ENCODE data around the gene OR5A2. TPM values are rescaled to one million over a fixed set of nuclear protein-coding genes. Genes with fewer than 3 reads are reported as not detected.
"Not testable (repeated sequence)": the region's sequence is repeated elsewhere in the genome, so short reads cannot be mapped to it uniquely, and the experiment has no call there.

The OR5A2 gene
- total and polyA plus RNA-seq, 4 donors, result 0.05 TPM; not detected in 3

DNA sequence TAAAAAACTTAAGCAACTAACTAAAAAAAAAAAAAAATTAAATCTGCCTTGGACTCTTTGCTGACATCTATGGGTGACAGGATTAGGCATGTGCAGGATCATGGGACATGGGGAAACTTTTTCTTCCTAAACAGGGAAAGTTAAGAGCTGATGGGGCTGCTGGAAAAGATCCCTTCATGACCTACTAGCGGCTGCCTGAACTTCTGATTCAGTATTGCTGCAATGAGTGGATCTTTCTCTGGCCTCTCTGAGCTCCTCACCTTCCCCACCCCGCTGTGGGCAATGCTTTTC, 25.0 kb downstream of the OR5A2 start:
- Histone ChIP-seq H3K27me3 (ENCODE audit: control insufficient read depth, insufficient read depth, low read length) (no peaks in the 10 kb centered on the region), H3K9me3 (ENCODE audit: control insufficient read depth, insufficient read depth, low read length) (no peaks in the 10 kb centered on the region), H3K4me1 (ENCODE audit: control insufficient read depth, insufficient read depth, low read length) (no peaks in the 10 kb centered on the region), H3K36me3 (ENCODE audit: control insufficient read depth, insufficient read depth, low read length) (no peaks in the 10 kb centered on the region), H3K27ac (ENCODE audit: low read depth, low read length) (no peak overlapping the region), H3K4me3 (ENCODE audit: low read depth, low read length) (no peak overlapping the region)
- WGBS (ENCODE audit: insufficient coverage), result no CpG with 5 or more reads among the region's 2 CpGs
- DNase-seq (ENCODE audit: low read depth in 4 of 6, low spot score in 6 of 6), result no peak

GRCh38 chr11:59400461-59401261, 25.6 kb downstream of the OR5A2 start:
- H3K4me1 ChIP-seq (ENCODE audit: control insufficient read depth, insufficient read depth, low read length), result no peaks in the 10 kb centered on the region
- 66% methylated on average over 3 of the region's 3 CpGs for WGBS (ENCODE audit: insufficient coverage)
- no peaks in the 10 kb centered on the region for H3K36me3 ChIP-seq (ENCODE audit: control insufficient read depth, insufficient read depth, low read length)
- DNase-seq (ENCODE audit: low read depth in 4 of 6, low spot score in 6 of 6), result no peak
- no peak overlapping the region for H3K27ac ChIP-seq (ENCODE audit: low read depth, low read length)
- no peak overlapping the region for H3K4me3 ChIP-seq (ENCODE audit: low read depth, low read length)
- H3K9me3 ChIP-seq (ENCODE audit: control insufficient read depth, insufficient read depth, low read length), result no peaks in the 10 kb centered on the region
- no peaks in the 10 kb centered on the region for H3K27me3 ChIP-seq (ENCODE audit: control insufficient read depth, insufficient read depth, low read length)

DNA sequence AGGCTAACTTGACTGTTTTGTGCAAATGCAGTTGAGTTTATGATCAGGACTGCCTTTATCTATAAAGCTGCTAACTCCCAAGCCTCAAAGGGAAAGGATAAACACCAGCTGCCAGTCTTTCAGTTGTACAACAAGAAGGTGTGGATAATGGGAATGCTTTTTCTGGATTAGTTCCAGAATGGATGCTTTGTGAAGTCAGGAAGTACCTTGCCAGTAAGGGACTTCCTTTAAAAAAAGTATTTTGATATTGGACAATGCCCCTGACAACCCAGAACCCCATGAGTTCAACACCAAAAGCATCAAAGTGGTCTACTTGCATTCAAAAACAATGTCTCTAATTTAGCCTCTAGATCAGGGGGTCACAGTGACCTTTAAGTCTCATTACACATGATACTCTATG, 32.0 kb downstream of the OR5A2 start:
- no peaks in the 10 kb centered on the region for H3K36me3 ChIP-seq (ENCODE audit: control insufficient read depth, insufficient read depth, low read length)
- H3K27ac ChIP-seq (ENCODE audit: low read depth, low read length), result no peak overlapping the region
- DNase-seq (ENCODE audit: low read depth in 4 of 6, low spot score in 6 of 6), result no peak
- no peaks in the 10 kb centered on the region for H3K4me1 ChIP-seq (ENCODE audit: control insufficient read depth, insufficient read depth, low read length)
- H3K4me3 ChIP-seq (ENCODE audit: low read depth, low read length), result no peak overlapping the region
- H3K27me3 ChIP-seq (ENCODE audit: control insufficient read depth, insufficient read depth, low read length), result no peaks in the 10 kb centered on the region
- H3K9me3 ChIP-seq (ENCODE audit: control insufficient read depth, insufficient read depth, low read length), result no peaks in the 10 kb centered on the region

GRCh38 chr11:59380263-59381059, 45.8 kb downstream of the OR5A2 start:
- Histone ChIP-seq H3K9me3 (ENCODE audit: control insufficient read depth, insufficient read depth, low read length) (no peaks in the 10 kb centered on the region), H3K27me3 (ENCODE audit: control insufficient read depth, insufficient read depth, low read length) (no peaks in the 10 kb centered on the region), H3K4me3 (ENCODE audit: low read depth, low read length) (no peak overlapping the region), H3K36me3 (ENCODE audit: control insufficient read depth, insufficient read depth, low read length) (no peaks in the 10 kb centered on the region), H3K27ac (ENCODE audit: low read depth, low read length) (no peak overlapping the region), H3K4me1 (ENCODE audit: control insufficient read depth, insufficient read depth, low read length) (no peaks in the 10 kb centered on the region)
- DNase-seq (ENCODE audit: low read depth in 4 of 6, low spot score in 6 of 6), result no peak
- WGBS (ENCODE audit: insufficient coverage), result no CpG with 5 or more reads among the region's 2 CpGs

DNA sequence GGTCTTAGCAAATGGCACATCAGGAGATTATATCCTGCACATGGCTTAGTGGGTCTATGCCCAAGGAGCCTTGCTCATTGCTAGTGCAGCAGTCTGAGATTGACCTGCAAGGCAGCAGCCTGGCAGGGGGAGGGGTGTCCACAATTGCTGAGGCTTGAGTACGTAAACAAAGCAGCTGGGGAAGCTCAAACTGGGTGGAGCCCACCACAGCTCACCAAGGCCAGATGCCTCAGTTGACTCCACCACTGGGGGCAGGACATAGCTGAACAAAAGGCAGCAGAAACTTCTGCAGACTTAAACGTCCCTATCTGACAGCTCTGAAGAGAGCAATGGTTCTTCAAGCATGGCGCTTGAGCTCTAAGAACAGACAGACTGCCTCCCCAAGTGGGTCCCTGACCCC, 53.9 kb downstream of the OR5A2 start:
- H3K27me3 ChIP-seq (ENCODE audit: control insufficient read depth, insufficient read depth, low read length); H3K27ac ChIP-seq (ENCODE audit: low read depth, low read length); H3K36me3 ChIP-seq (ENCODE audit: control insufficient read depth, insufficient read depth, low read length); H3K9me3 ChIP-seq (ENCODE audit: control insufficient read depth, insufficient read depth, low read length); DNase-seq (ENCODE audit: low read depth in 4 of 6, low spot score in 6 of 6); H3K4me3 ChIP-seq (ENCODE audit: low read depth, low read length); H3K4me1 ChIP-seq (ENCODE audit: control insufficient read depth, insufficient read depth, low read length): not testable (repeated sequence)
- 63% methylated on average over 3 of the region's 3 CpGs for whole genome bisulfite sequencing (ENCODE audit: insufficient coverage)

DNA sequence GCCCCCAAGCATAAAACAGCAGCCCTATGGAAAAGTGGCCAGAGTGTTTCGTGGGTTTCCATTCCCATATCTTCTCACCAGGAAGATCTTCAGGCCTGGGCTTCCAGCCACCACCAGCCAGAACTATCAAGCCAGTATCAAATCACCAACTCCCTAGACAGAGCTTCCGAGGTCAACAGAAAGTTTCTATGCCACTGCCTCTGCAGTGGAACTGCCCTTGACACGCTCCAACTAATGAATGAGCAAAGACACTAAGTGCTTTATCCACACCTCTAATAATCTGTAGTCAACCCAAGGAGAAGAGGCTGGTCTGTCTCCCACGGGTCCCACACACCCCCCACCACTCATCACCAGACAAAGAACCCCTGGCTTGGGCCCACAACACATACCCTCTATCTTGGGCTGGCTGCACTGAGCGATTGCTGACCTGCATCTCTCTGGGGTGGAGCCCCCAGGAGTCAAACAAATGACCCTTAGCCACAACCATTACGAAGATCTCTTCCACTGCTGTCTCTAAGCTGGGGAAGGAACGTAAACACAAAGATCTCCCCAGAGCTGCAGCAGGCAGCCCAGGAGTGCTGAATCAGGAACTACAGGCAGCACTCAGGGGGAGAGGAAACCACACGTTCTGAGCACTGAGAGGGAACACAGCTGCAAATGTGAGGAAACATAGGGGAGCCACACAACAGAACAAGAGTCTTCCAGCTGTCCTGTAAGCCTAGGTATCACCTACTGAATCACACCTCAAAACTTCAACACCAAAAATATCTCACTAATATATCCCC, 57.8 kb downstream of the OR5A2 start:
- Histone ChIP-seq H3K36me3 (ENCODE audit: control insufficient read depth, insufficient read depth, low read length) (no peaks in the 10 kb centered on the region), H3K27me3 (ENCODE audit: control insufficient read depth, insufficient read depth, low read length) (no peaks in the 10 kb centered on the region), H3K27ac (ENCODE audit: low read depth, low read length) (no peak overlapping the region), H3K4me1 (ENCODE audit: control insufficient read depth, insufficient read depth, low read length) (no peaks in the 10 kb centered on the region), H3K9me3 (ENCODE audit: control insufficient read depth, insufficient read depth, low read length) (no peaks in the 10 kb centered on the region), H3K4me3 (ENCODE audit: low read depth, low read length) (no peak overlapping the region)
- WGBS (ENCODE audit: insufficient coverage), result 71% methylated on average over 7 of the region's 8 CpGs
- DNase-seq (ENCODE audit: low read depth in 4 of 6, low spot score in 6 of 6), result no peak

Other genes starting within 250 kb of the OR5A2 start
- 10 to 100 TPM; 15.0 to 15.8 TPM for gene MPEG1, start 213.5 kb downstream of the OR5A2 start, total RNA-seq
- gene MPEG1, start 213.5 kb downstream of the OR5A2 start, polyA plus RNA-seq (ENCODE audit: insufficient read length in 2 of 2), result 1 to 10 TPM; 4.5 to 5.5 TPM
- not detected for gene OR5AN1, start 67.5 kb downstream of the OR5A2 start, total RNA-seq
- not detected for gene OR5AN1, start 67.5 kb downstream of the OR5A2 start, polyA plus RNA-seq (ENCODE audit: insufficient read length in 2 of 2)
- gene OR5A1, start 10.1 kb upstream of the OR5A2 start, total RNA-seq, result not detected
- under 1 TPM in 1 of 2 donors, not detected in 1; 0.08 TPM for gene OR5A1, start 10.1 kb upstream of the OR5A2 start, polyA plus RNA-seq (ENCODE audit: insufficient read length in 2 of 2)
- gene OR4D6, start 30.5 kb upstream of the OR5A2 start, total RNA-seq, result not detected
- gene OR4D6, start 30.5 kb upstream of the OR5A2 start, polyA plus RNA-seq (ENCODE audit: insufficient read length in 2 of 2), result not detected
- gene OR4D10, start 46.9 kb upstream of the OR5A2 start, total RNA-seq, result not detected
- gene OR4D10, start 46.9 kb upstream of the OR5A2 start, polyA plus RNA-seq (ENCODE audit: insufficient read length in 2 of 2), result not detected
- gene OR4D11, start 77.2 kb upstream of the OR5A2 start, total RNA-seq, result not detected
- gene OR4D11, start 77.2 kb upstream of the OR5A2 start, polyA plus RNA-seq (ENCODE audit: insufficient read length in 2 of 2), result not detected
- not detected for gene OR4D9, start 85.1 kb upstream of the OR5A2 start, total RNA-seq
- gene OR4D9, start 85.1 kb upstream of the OR5A2 start, polyA plus RNA-seq (ENCODE audit: insufficient read length in 2 of 2), result under 1 TPM in 1 of 2 donors, not detected in 1; 0.05 TPM
- 10 to 100 TPM; 28.6 to 42.6 TPM for gene OSBP, start 189.4 kb upstream of the OR5A2 start, total RNA-seq
- gene OSBP, start 189.4 kb upstream of the OR5A2 start, polyA plus RNA-seq (ENCODE audit: insufficient read length in 2 of 2), result 10 to 100 TPM; 33.2 to 35.9 TPM
- gene PATL1, start 242.6 kb upstream of the OR5A2 start, total RNA-seq, result 10 to 100 TPM in 1 of 2 donors, 1 to 10 TPM in 1; 7.0 to 12.3 TPM
- gene PATL1, start 242.6 kb upstream of the OR5A2 start, polyA plus RNA-seq (ENCODE audit: insufficient read length in 2 of 2), result 10 to 100 TPM; 29.7 to 30.4 TPM